H1 (cell line): ENCODE results near the gene CAPN2. TPM values are rescaled to one million over a fixed set of nuclear protein-coding genes. Genes with fewer than 3 reads are reported as not detected.

Experiments
- CHD7 ChIP-seq: fragments of 300-600 bp; sonication (generic); IDR thresholded peaks from 2 replicates; pipeline ENCODE4 v1.7.1; 2012; ENCODE audit warnings: low read length, moderate library complexity, mild to moderate bottlenecking, inconsistent platforms; ENCODE audit not compliant: insufficient replicate concordance
- polyA plus RNA-seq, 7 experiments: library from polyadenylated mRNA; depleted of rRNA in 3 of 7; stranded (reverse) in 5 of 7; unstranded in 2 of 7; fragments of >200 nt in 5 of 7; fragments of 200-250 nt in 2 of 7; gene quantifications; 1 replicate in 5 of 7; 2 replicates in 1 of 7; 4 replicates in 1 of 7; pipeline versions ENCODE4 v1.2.1 to v1.2.3, GENCODE V29; 2011 to 2013; ENCODE audit warnings: missing spikeins in 2 of 7, mixed read lengths in 2 of 7
- total RNA-seq: library from RNA; stranded (reverse); fragmentation: NEBNext Ultra II Directional; extraction: Animal tissue kit (Norgen Biotek cat#: 25700); gene quantifications from 2 replicates; pipeline ENCODE4 v1.2.1, GENCODE V29; 2021

CAPN2 gene
- total and polyA plus RNA-seq, 2 of the 8 experiments (the other 6 are each of a cell fraction or from before 2014, with no cell fraction given) = 9.2 to 10.3 TPM

- TF ChIP-seq CHD7 = no peak
Measured at GRCh38 chr1:223824287-223824686, 111.9 kb downstream of the CAPN2 start (continued).
